ENCODE data around the gene AP4E1. TPM values are rescaled to one million over a fixed set of nuclear protein-coding genes. Genes with fewer than 3 reads are reported as not detected.

Gene AP4E1
- polyA plus RNA-seq, 1 donor (not counting 4 experiments of a cell fraction or from before 2014, with no cell fraction given): 7.9 TPM

DNA sequence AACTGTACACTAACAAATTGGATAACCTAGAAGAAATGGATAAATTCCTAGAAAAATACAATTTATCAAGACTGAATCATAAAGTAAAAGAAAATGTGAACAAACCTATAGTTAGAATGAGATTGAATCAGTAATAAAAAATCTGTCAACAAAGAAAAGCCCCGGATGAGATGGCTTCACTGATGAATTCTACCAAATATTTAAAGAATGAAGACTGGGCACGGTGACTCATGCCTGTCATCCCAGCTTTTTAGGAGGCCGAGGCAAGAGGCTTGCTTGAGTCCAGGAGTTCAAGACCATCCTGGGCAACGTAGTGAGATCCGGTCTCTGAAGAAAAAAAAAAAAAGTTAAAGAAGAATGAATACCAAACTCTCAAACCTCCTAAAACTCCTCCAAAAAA, 17.7 kb upstream of the AP4E1 start:
- dilution Hi-C loops (cut with MboI; ENCODE audit: extremely low pct_ligation_motif_present, low sequenced_read_pairs): no loop called here
- TF ChIP-seq EZH2 (IDR thresholded peaks at IDR 0.05; ENCODE audit: low read length): no peak
- TF ChIP-seq, protein P1, sequence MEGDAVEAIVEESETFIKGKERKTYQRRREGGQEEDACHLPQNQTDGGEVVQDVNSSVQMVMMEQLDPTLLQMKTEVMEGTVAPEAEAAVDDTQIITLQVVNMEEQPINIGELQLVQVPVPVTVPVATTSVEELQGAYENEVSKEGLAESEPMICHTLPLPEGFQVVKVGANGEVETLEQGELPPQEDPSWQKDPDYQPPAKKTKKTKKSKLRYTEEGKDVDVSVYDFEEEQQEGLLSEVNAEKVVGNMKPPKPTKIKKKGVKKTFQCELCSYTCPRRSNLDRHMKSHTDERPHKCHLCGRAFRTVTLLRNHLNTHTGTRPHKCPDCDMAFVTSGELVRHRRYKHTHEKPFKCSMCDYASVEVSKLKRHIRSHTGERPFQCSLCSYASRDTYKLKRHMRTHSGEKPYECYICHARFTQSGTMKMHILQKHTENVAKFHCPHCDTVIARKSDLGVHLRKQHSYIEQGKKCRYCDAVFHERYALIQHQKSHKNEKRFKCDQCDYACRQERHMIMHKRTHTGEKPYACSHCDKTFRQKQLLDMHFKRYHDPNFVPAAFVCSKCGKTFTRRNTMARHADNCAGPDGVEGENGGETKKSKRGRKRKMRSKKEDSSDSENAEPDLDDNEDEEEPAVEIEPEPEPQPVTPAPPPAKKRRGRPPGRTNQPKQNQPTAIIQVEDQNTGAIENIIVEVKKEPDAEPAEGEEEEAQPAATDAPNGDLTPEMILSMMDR (optimal IDR thresholded peaks at IDR 0.05 in 1 of 3, IDR thresholded peaks at IDR 0.05 in 1 of 3, conservative IDR thresholded peaks at IDR 0.05 in 1 of 3; ENCODE audit: extremely low read depth in 1 of 3, insufficient read depth in 2 of 3, low read length in 3 of 3): no peak
- Histone ChIP-seq H2AFZ (ENCODE audit: control insufficient read depth, low read length) (no peak overlapping the region), H3K9me1 (ENCODE audit: control insufficient read depth, extremely low read depth, insufficient read depth, low read length) (no peaks in the 10 kb centered on the region), H3K27ac (ENCODE audit: control insufficient read depth, insufficient read depth, low read length) (no peak overlapping the region), H3K4me1 (ENCODE audit: control insufficient read depth, extremely low read depth, insufficient read depth, low read length) (peaks cover 12% of the 10 kb centered on the region), H3K4me3 (ENCODE audit: control insufficient read depth in 2 of 3, extremely low read depth in 1 of 3, insufficient read depth in 2 of 3, low read depth in 1 of 3, low read length in 3 of 3) (no peak overlapping the region), H3K27me3 (ENCODE audit: control insufficient read depth, extremely low read depth, insufficient read depth, low read length) (no peaks in the 10 kb centered on the region), H3K4me2 (ENCODE audit: control insufficient read depth, extremely low read depth, insufficient read depth, low read depth, low read length) (no peak overlapping the region), H3K79me2 (ENCODE audit: control insufficient read depth, insufficient read depth, low read length) (no peaks in the 10 kb centered on the region), H4K20me1 (ENCODE audit: control insufficient read depth, extremely low read depth, insufficient read depth, low read length) (no peaks in the 10 kb centered on the region), H3K9me3 (ENCODE audit: control insufficient read depth, low read depth, low read length) (no peaks in the 10 kb centered on the region), H3K36me3 (ENCODE audit: control insufficient read depth in 2 of 2, extremely low read depth in 1 of 2, insufficient read depth in 2 of 2, low read length in 2 of 2) (no peaks in the 10 kb centered on the region), H3K9ac (ENCODE audit: control insufficient read depth, extremely low read depth, insufficient read depth, low read length) (no peak overlapping the region)
- FAIRE-seq: no peak
- no peak for DNase-seq (ENCODE audit: low read depth, low spot score)

GRCh38 chr15:50891159-50891558, 17.3 kb upstream of the AP4E1 start:
- Histone ChIP-seq H4K20me1 (ENCODE audit: control insufficient read depth, extremely low read depth, insufficient read depth, low read length) (no peaks in the 10 kb centered on the region), H3K4me1 (ENCODE audit: control insufficient read depth, extremely low read depth, insufficient read depth, low read length) (peaks cover 8% of the 10 kb centered on the region), H3K9me1 (ENCODE audit: control insufficient read depth, extremely low read depth, insufficient read depth, low read length) (no peaks in the 10 kb centered on the region), H3K27ac (ENCODE audit: control insufficient read depth, insufficient read depth, low read length) (no peak overlapping the region), H3K79me2 (ENCODE audit: control insufficient read depth, insufficient read depth, low read length) (no peaks in the 10 kb centered on the region), H3K9me3 (ENCODE audit: control insufficient read depth, low read depth, low read length) (no peaks in the 10 kb centered on the region), H2AFZ (ENCODE audit: control insufficient read depth, low read length) (no peak overlapping the region), H3K36me3 (ENCODE audit: control insufficient read depth in 2 of 2, extremely low read depth in 1 of 2, insufficient read depth in 2 of 2, low read length in 2 of 2) (no peaks in the 10 kb centered on the region), H3K27me3 (ENCODE audit: control insufficient read depth, extremely low read depth, insufficient read depth, low read length) (no peaks in the 10 kb centered on the region), H3K4me2 (ENCODE audit: control insufficient read depth, extremely low read depth, insufficient read depth, low read depth, low read length) (no peak overlapping the region), H3K4me3 (ENCODE audit: control insufficient read depth in 2 of 3, extremely low read depth in 1 of 3, insufficient read depth in 2 of 3, low read depth in 1 of 3, low read length in 3 of 3) (no peak overlapping the region), H3K9ac (ENCODE audit: control insufficient read depth, extremely low read depth, insufficient read depth, low read length) (no peak overlapping the region)
- FAIRE-seq (no peak), DNase-seq (ENCODE audit: low read depth, low spot score) (no peak)
- dilution Hi-C loops (cut with MboI; ENCODE audit: extremely low pct_ligation_motif_present, low sequenced_read_pairs): no loop called here
- no peak for TF ChIP-seq EZH2 (IDR thresholded peaks at IDR 0.05; ENCODE audit: low read length)
- TF ChIP-seq, protein P1 (optimal IDR thresholded peaks at IDR 0.05 in 1 of 3, IDR thresholded peaks at IDR 0.05 in 1 of 3, conservative IDR thresholded peaks at IDR 0.05 in 1 of 3; ENCODE audit: extremely low read depth in 1 of 3, insufficient read depth in 2 of 3, low read length in 3 of 3): no peak

Data from keratinocyte (primary cell).